Endothelial cell of umbilical vein (primary cell): Measurements from ENCODE around the gene B4GALT6. TPM values are rescaled to one million over a fixed set of nuclear protein-coding genes. Genes with fewer than 3 reads are reported as not detected.

Source experiments
- BruUV-seq: library from RNA; stranded (reverse); fragments of 400-500 nt; replicated peaks from 2 replicates; lab custom pipeline; 2021; lab: Mats Ljungman, UMichigan
- CTCF ChIA-PET: fragments of 300-600, 350-600 bp; sonication (Branson Sonifier 250); formaldehyde crosslinking; loops from one replicate; lab custom pipeline; 2021; ENCODE audit warnings: antibody characterized with exemption, inconsistent platforms; lab: Charles Lee
- POLR2A ChIA-PET: fragments of 300-600, 350-600 bp; sonication (Branson Sonifier 250); formaldehyde crosslinking; loops from one replicate; lab custom pipeline; 2021; ENCODE audit warnings: antibody characterized with exemption, inconsistent platforms; lab: Charles Lee
- DNase-seq: peaks from one replicate; pipeline ENCODE4 v3.0.0-alpha.2; 2011; ENCODE audit warnings: low read depth, low spot score
- FAIRE-seq: peaks from 2 replicates; lab custom pipeline; 2011; peaks lifted over from hg19 to GRCh38; lab: Jason Lieb, UNC
- H2AFZ ChIP-seq: 2 replicates; pipeline ENCODE4 v1.6.0; 2012; ENCODE audit warnings: low read depth, low read length, control low read depth, inconsistent platforms
- H3K27ac ChIP-seq: 2 replicates; pipeline ENCODE4 v1.5.1; 2011; ENCODE audit warnings: low read depth, mild to moderate bottlenecking, control low read depth, low read length, moderate library complexity; ENCODE audit not compliant: insufficient read depth
- H3K27me3 ChIP-seq, 2 experiments: 2 replicates each; pipeline versions ENCODE4 v1.6.0 to v1.6.1; 2011; ENCODE audit warnings: low read length in 2 of 2, mixed read lengths in 1 of 2; ENCODE audit not compliant: control insufficient read depth in 2 of 2, insufficient read depth in 2 of 2
- H3K36me3 ChIP-seq, 2 experiments: 2 replicates in 1 of 2; 3 replicates in 1 of 2; pipeline ENCODE4 v1.5.1; 2011; ENCODE audit warnings: low read length in 2 of 2, mild to moderate bottlenecking in 1 of 2, moderate library complexity in 1 of 2; ENCODE audit not compliant: control insufficient read depth in 2 of 2, insufficient read depth in 2 of 2; ENCODE audit errors: extremely low read depth in 1 of 2
- H3K4me1 ChIP-seq: 3 replicates; pipeline ENCODE4 v1.5.1; 2011; ENCODE audit warnings: mild to moderate bottlenecking, low read length; ENCODE audit not compliant: control insufficient read depth, insufficient read depth; ENCODE audit errors: extremely low read depth
- H3K4me2 ChIP-seq: 2 replicates; pipeline ENCODE4 v1.6.1; 2011; ENCODE audit warnings: low read length, control low read depth, mixed read lengths; ENCODE audit not compliant: insufficient read depth
- H3K4me3 ChIP-seq, 3 experiments: fragments of 200-600 bp in 1 of 3; sonication (generic), shearing (Covaris generic) in 1 of 3; replicated peaks in 1 of 3; 2 replicates each; pipeline ENCODE4 v1.5.1; 2011 to 2016; ENCODE audit warnings: control low read depth in 3 of 3, low read length in 3 of 3, mild to moderate bottlenecking in 2 of 3, inconsistent platforms in 1 of 3, low read depth in 1 of 3, moderate library complexity in 1 of 3; ENCODE audit not compliant: insufficient read depth in 1 of 3
- H3K79me2 ChIP-seq: 2 replicates; pipeline ENCODE4 v1.6.0; 2012; ENCODE audit warnings: low read length, inconsistent platforms; ENCODE audit not compliant: control insufficient read depth, insufficient read depth
- H3K9ac ChIP-seq: replicated peaks from 2 replicates; pipeline ENCODE3; 2011; ENCODE audit warnings: low read length, control low read depth; ENCODE audit not compliant: insufficient read depth; ENCODE audit errors: extremely low read depth
- H3K9me1 ChIP-seq: replicated peaks from 3 replicates; pipeline ENCODE4 v1.6.0; 2011; ENCODE audit warnings: mild to moderate bottlenecking, low read length; ENCODE audit not compliant: control insufficient read depth, insufficient read depth; ENCODE audit errors: extremely low read depth
- H3K9me3 ChIP-seq: replicated peaks from 2 replicates; pipeline ENCODE4 v1.5.1; 2012; ENCODE audit warnings: low read length, inconsistent platforms; ENCODE audit not compliant: control insufficient read depth, insufficient read depth
- H4K20me1 ChIP-seq: replicated peaks from 2 replicates; pipeline ENCODE3; 2011; ENCODE audit warnings: mild to moderate bottlenecking, low read length; ENCODE audit not compliant: control insufficient read depth, insufficient read depth; ENCODE audit errors: extremely low read depth
- EZH2 ChIP-seq: IDR thresholded peaks from 2 replicates; pipeline ENCODE4 v1.6.1; 2012; ENCODE audit warnings: borderline replicate concordance, low read depth, mild to moderate bottlenecking, moderate library complexity, low read length, inconsistent platforms; ENCODE audit not compliant: severe bottlenecking
- FOS ChIP-seq: IDR thresholded peaks from 2 replicates; pipeline ENCODE4 v1.6.1; 2011; ENCODE audit warnings: mild to moderate bottlenecking, low read length, moderate library complexity, borderline replicate concordance; ENCODE audit not compliant: insufficient read depth
- GATA2 ChIP-seq: IDR thresholded peaks from 2 replicates; pipeline ENCODE4 v1.7.0; 2011; ENCODE audit warnings: low read depth, mild to moderate bottlenecking, moderate library complexity, mixed read lengths, low read length; ENCODE audit not compliant: insufficient read length, insufficient read depth
- JUN ChIP-seq: IDR thresholded peaks from 2 replicates; pipeline ENCODE4 v1.6.1; 2011; ENCODE audit warnings: borderline replicate concordance, low read depth; ENCODE audit not compliant: insufficient read length, insufficient read depth
- MYC ChIP-seq: IDR thresholded peaks from one replicate; pipeline ENCODE4 v1.6.1; 2011; ENCODE audit warnings: mild to moderate bottlenecking, low read depth, low read length
- POLR2A ChIP-seq: IDR thresholded peaks from 2 replicates; pipeline ENCODE4 v1.6.1; 2012; ENCODE audit warnings: low read depth, mild to moderate bottlenecking, control low read depth, low read length
- POLR2AphosphoS5 ChIP-seq: IDR thresholded peaks from 2 replicates; pipeline ENCODE4 v1.6.1; 2012; ENCODE audit warnings: low read depth, mild to moderate bottlenecking, control low read depth, low read length, moderate library complexity; ENCODE audit not compliant: insufficient read depth
- dilution Hi-C: fragments of 300-500 bp; cut with MboI; formaldehyde crosslinking; loops from one replicate; pipeline ENCODE4 v1.15.0; 2019; ENCODE audit warnings: low sequenced_read_pairs; ENCODE audit not compliant: extremely low pct_ligation_motif_present
- intact Hi-C: fragments of 100-400 bp; cut with micrococcal nuclease; formaldehyde crosslinking; loops from one replicate; pipeline ENCODE4 v1.10.0; 2022
- polyA plus RNA-seq, 4 experiments: library from polyadenylated mRNA; depleted of rRNA in 3 of 4; stranded (reverse) in 3 of 4; unstranded in 1 of 4; fragments of >200 nt; gene quantifications; 2 replicates each; pipeline versions ENCODE4 v1.2.1 to v1.2.3, GENCODE V29; 2011 to 2012; ENCODE audit warnings: missing spikeins in 1 of 4
- total RNA-seq: library from RNA; stranded (reverse); gene quantifications from 2 replicates; pipeline ENCODE4 v1.2.3, GENCODE V29; 2021
- TF ChIP-seq, protein P1 (sequence below): IDR thresholded peaks from 2 replicates; pipeline ENCODE4 v1.6.1; 2011; ENCODE audit not compliant: insufficient read depth, insufficient read length
- TF ChIP-seq, protein P2 (sequence below), 2 donors: IDR thresholded peaks; 1 replicate in 1 of 2; 2 replicates in 1 of 2; pipeline ENCODE4 v1.5.1; 2011; ENCODE audit warnings: low read length in 2 of 2, mild to moderate bottlenecking in 2 of 2, moderate library complexity in 2 of 2, control low read depth in 1 of 2, inconsistent platforms in 1 of 2, low read depth in 1 of 2; ENCODE audit not compliant: insufficient read depth in 1 of 2; ENCODE audit errors: extremely low read depth in 1 of 2

Gene B4GALT6
- total and polyA plus RNA-seq, 2 donors (not counting 3 experiments of a cell fraction or from before 2014, with no cell fraction given), result 3.9 to 24.2 TPM

DNA sequence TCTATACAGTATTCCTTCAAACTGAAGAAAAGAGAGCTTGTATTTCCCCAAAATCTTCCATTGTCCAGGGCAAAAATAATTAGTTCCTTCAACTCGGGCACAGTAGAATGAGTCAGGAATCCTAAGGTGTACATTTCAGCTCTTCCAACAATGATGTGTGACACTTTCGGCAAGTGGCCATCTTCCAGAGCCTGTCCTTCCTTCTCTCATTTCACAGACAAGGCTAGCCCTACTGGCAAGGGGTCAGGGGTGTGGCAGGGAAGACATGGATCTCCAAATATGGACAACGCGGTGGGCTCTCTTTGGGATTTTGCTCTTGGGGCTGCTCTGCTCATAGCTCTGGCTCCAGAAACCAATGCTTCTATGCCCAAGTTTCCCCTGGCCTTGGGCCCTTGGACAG, 6.0 kb downstream of the B4GALT6 start:
- BruUV-seq, result no TSS peak
- POLR2A ChIA-PET, result no interaction called here
- Histone ChIP-seq H4K20me1 (no peaks in the 10 kb centered on the region), H3K4me1 (peaks cover 53% of the 10 kb centered on the region), H3K27ac (peak overlapping the region; percentile 84), H3K4me3 (no peak overlapping the region), H3K4me2 (peak overlapping the region; percentile 61), H3K36me3 (no peaks in the 10 kb centered on the region), H3K9me3 (no peaks in the 10 kb centered on the region), H3K27me3 (no peaks in the 10 kb centered on the region), H3K9me1 (no peaks in the 10 kb centered on the region), H3K9ac (peak overlapping the region; percentile 44), H3K79me2 (peaks cover 21% of the 10 kb centered on the region), H2AFZ (peak overlapping the region; percentile 11)
- DNase-seq (no peak), FAIRE-seq (no peak)
- CTCF ChIA-PET, result interaction anchor here (1.0 to 1.6 kb wide), 3 partner anchors 66 to 122 kb away, joined by 3 to 4 read pairs (median 3); no protein-coding TSS in a partner anchor
- dilution Hi-C loops, result no loop called here
- intact Hi-C loops, result loop anchor here (2.0 kb wide), 1 partner anchor 28 kb away; no protein-coding TSS in a partner anchor
- TF ChIP-seq POLR2AphosphoS5 (no peak), JUN (no peak), GATA2 (no peak), MYC (no peak), POLR2A (no peak), EZH2 (no peak), FOS (no peak)
- TF ChIP-seq, protein P1, sequence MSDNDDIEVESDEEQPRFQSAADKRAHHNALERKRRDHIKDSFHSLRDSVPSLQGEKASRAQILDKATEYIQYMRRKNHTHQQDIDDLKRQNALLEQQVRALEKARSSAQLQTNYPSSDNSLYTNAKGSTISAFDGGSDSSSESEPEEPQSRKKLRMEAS, result no peak
- TF ChIP-seq, protein P2, sequence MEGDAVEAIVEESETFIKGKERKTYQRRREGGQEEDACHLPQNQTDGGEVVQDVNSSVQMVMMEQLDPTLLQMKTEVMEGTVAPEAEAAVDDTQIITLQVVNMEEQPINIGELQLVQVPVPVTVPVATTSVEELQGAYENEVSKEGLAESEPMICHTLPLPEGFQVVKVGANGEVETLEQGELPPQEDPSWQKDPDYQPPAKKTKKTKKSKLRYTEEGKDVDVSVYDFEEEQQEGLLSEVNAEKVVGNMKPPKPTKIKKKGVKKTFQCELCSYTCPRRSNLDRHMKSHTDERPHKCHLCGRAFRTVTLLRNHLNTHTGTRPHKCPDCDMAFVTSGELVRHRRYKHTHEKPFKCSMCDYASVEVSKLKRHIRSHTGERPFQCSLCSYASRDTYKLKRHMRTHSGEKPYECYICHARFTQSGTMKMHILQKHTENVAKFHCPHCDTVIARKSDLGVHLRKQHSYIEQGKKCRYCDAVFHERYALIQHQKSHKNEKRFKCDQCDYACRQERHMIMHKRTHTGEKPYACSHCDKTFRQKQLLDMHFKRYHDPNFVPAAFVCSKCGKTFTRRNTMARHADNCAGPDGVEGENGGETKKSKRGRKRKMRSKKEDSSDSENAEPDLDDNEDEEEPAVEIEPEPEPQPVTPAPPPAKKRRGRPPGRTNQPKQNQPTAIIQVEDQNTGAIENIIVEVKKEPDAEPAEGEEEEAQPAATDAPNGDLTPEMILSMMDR (IDR thresholded peaks at IDR 0.05; ENCODE audit: extremely low read depth in 1 of 2, insufficient read depth in 1 of 2, low read depth in 1 of 2, low read length in 2 of 2), result no peak
